SK-N-MC (cell line): ENCODE data around the gene MEP1A.

Source experiments
- EZH2 ChIP-seq: fragments of 200-600 bp; sonication (generic); IDR thresholded peaks from one replicate; pipeline ENCODE4 v1.6.1; 2017; ENCODE audit warnings: antibody characterized with exemption
- FOXP2 ChIP-seq: optimal IDR thresholded peaks from 2 replicates; pipeline ENCODE3; 2011; ENCODE audit warnings: mild to moderate bottlenecking, moderate library complexity; ENCODE audit not compliant: insufficient read depth; ENCODE audit errors: extremely low read length, control extremely low read depth
- POLR2AphosphoS5 ChIP-seq: IDR thresholded peaks from 2 replicates; pipeline ENCODE4 v1.6.1; 2012; ENCODE audit warnings: mild to moderate bottlenecking, low read depth, low read length, borderline replicate concordance

DNA sequence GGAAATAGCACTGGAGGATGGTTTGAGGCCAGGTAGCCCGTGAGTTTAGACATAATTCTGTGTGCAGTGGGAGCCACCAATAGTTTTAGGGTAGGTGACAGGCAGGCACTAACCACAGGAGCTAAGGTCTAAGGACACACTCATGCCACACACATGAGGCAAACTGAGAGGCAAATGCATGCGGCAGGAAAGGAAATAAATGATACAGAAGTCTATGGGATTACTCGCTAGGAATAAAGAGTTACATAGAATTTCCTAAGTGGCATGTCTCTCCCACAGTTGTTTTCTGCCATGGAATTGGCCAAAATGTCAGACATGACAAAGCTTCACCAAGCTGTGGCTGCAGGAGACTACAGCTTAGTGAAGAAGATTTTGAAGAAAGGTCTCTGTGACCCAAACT is 41.5 kb upstream of the MEP1A start:
- TF ChIP-seq EZH2 (no peak), POLR2AphosphoS5 (no peak), FOXP2 (no peak)
